ENCODE results near the gene A2ML1.
"Not testable (repeated sequence)": the region's sequence is repeated elsewhere in the genome, so short reads cannot be mapped to it uniquely, and the experiment has no call there.

Gene A2ML1

DNA sequence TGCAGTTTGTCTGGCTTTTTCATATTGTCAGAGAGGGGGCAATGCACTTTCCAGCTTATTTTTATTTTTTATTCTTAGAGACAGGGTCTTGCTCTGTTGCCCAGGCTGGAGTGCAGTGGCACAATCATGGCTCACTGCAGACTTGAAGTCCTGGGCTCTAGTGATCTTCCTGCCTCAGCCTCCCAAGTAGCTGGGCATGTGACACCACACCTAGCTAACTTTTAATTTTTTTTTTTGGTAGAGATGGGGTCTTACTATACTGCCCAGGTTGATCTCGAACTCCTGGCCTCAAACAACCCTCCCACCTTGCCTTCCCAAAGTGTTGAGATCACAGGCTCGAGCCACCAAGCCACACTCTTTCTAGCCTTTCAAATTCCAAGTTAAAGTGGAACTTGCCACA is 3.9 kb upstream of the A2ML1 start:
- no peak for DNase-seq

DNA sequence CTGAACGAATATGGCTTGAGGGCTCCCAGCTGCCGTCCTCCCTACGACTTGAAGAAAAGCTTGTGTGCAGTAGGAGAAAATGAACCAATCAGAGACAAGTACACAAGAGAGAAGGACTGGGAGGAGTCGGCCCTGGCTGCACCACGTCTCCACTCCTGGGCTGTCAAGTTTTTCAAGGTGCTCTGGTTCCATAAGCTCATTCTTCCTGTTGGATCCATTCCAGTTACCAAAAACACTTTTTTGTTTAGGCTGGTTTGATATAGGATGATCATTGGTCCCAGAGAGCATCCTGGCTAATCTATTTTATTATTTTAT is 2.8 kb upstream of the A2ML1 start:
- no peak for DNase-seq

DNA sequence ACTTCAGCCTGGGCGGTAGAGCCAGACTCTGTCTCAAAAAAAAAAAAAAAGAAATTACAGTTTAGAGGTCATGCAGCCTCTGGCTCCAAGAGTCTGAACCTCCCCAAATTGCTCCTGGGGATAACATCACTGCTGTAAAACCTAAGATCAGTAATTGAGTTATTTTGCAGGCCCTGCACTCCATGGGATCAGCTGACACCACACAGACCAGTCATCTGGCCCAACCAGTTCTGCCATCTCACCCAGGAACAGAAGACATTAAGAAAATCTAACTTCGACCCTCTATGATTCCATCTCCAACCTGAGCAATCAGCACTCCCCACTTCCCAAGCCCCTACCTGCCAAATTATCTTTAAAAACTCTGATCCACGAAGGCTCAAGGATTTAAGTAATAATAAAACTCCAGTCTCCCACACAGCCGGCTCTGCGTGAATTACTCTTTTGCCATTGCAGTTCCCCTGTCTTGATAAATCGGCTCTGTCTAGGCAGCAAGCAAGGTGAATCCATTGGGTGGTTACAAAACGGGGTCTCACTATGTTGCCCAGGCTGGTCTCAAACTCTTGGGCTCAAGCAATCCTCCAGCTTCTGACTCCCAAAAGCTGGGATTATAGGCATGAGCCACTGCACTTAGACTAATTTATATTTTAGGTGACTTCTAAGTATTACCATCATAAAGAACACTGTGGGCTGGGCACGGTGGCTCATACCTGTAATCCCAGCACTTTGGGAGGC is 1.6 kb upstream of the A2ML1 start:
- DNase-seq, result not testable (repeated sequence)

DNA sequence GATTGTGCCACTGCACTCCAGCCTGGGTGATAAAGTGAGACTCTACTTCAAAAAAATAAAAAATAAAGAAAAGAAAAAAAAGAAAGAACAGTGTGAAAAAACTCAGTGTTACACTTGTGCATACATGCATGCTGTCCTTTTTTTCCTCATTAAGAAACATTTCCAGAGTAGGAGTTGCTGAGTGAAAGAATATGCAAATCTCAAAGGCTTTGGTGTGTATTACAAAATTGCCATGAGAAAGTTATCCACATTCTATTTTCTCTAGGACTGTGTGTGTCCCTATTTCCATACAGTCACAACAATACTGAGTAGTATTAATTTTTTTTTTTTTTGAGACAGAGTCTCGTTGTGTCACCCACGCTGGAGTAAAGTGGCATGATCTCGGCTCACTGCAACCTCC is 830 bp upstream of the A2ML1 start:
- DNase-seq, result no peak

DNA sequence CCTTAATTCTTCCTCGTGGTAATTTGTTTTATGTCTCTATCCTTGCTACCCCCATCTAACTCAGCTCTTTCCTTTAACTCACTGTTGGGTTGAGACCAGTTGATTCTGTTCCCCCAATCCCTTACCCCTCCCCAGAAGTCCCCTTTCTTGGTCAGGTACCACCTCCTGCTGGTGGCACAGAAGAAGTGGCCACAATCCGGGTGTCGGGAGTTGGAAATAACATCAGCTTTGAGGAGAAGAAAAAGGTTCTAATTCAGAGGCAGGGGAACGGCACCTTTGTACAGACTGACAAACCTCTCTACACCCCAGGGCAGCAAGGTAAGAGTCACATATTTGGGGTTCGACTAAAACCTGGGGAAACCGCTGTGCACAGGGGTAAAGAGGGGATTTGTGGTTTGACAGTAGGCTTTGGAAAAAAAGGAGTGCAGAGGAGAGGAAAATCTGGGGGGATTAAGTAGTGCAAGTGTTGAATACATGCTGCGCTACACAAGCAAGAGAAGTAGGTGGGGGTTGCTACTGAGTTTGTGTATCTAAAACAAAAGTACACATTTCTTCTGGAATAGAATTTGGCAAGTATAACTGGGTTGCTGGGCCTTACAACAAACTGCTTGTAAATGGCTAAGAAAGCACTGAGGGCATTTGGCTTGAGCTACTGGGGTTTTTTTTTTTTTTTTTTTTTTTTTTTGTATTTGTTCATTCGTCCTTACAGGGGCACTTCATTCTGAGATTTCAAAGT is 1.3 kb downstream of the A2ML1 start:
- peak in 2 of 3 donors; percentile 16 to 22 for DNase-seq

DNA sequence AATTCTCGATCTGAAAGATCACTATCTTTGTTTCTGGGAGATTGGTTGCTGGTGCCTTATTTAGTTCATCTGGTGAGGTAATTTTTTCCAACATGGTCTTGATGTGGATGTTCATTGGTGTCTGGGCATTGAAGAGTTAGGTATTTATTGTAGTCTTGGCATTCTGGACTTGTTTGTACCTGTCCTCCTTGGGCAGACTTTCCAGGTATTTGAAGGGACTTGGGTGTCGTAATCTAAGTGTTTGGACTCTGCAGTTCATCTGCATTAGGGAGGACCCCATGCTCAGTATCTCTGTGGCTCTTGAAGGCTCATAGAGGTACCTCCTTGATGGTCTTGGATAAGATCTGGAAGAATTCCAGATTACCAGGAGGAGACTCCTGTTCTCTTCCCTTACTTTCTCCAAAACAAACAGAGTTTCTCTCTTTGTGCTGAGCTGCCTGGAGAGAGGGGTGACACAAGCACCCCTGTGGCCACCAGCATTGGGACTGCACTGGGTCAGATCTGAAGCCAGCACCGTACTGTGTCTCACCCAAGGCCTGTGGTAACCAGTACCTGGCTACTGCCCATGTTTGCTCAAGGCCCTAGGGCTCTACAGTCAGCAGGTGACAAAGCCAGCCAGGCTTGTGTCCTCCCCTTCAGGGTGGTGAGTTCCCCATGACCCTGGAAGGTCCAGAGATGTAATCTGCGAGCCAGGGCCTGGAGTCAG is 5.3 kb downstream of the A2ML1 start:
- no peak for DNase-seq

DNA sequence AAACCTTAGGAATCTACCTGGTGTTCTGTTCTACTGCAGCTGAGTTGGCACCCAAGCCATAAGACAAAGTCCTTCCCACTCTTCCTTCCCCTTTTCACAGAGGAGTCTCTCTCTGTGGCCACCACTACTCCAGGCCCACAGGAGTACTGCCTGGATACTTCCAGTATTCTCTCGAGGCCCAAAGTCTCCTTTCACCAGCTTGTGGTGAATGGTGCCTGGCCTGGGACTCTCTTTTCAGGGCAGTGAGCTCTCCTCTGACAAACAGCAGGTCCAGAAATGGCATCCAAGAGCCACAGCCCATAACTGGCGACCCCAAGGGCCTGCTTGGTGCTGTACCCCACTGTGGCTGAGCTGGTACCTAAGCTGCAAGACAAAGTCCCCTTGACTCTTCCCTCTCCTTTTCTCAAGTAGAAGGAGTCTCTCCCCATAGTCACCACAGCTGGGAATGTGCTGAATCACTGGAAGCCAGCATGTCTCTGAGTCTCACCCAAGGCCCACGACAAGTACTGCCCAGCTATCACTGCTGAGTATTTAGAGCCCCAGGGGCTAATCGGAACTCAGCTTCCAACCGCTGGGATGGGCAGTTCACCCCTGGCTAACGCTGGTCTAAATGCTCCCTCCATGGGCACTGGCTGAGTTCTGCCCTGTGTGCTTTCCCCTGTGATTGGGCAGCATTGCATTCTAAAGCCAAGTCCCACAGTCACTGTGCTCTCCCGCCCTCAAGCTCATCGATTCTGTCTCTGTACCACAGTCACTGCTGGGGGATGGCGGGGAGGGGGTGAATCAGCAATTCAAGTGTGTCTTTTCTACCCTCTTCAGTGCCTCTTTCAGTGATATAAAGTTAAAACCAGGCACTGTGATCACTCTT is 6.1 kb downstream of the A2ML1 start:
- peak; percentile 22 to 29 (median 28) for DNase-seq

DNA sequence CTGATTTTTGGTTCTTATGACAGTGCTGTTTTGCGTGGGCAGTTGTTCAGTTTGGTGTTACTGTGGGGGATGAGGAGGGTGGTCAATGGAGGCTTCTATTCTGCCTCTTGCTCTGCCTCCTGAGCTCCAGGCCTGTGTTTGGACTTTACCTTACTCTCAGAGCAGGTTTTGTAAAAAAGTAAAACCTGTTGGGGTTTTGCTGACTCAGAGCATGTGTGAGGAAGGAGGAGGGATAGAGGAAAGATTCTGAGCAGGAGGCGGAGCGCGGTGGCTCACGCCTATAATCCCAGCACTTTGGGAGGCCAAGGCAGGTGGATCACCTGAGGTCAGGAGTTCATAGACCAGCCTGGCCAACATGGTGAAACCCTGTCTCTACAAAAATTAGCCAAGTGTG is 6.7 kb downstream of the A2ML1 start:
- DNase-seq, result no peak

DNA sequence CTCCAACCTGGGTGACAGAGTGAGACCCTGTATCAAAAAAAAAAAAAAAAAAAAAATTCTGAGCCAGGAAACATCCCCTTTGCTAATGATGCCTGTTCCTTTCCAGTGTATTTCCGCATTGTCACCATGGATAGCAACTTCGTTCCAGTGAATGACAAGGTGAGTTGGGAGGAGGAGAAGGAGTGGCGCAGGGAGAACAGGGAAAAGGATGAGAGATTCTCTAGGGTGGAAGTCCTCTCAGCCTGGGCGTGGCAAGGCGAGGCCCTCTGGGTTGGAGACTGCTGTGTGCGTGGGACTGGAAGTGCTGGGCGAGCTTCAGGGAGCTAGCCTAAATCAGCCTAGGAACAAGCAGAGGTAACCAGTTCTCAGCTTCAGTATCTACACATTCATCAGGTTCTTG is 7.2 kb downstream of the A2ML1 start:
- no peak for DNase-seq

DNA sequence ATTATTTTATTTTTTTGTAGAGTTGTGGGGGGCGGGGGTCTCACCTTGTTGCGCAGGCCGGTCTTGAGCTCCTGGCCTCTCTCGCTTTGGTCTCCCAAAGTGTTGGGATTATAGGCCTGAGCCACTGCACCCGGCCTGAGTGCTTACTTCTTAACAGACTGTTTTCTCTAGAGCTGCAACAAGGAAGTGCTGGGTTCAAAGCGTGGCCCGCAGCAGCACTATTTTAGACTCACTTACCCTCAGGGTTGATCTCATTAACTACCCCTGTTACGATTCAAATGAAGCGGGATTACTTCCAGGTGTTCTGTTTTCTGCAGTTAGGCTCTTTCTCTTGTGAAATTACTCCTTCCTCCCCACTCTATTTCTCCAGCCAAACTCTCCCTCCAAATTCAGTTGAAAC is 8.7 kb downstream of the A2ML1 start:
- DNase-seq, result no peak

DNA sequence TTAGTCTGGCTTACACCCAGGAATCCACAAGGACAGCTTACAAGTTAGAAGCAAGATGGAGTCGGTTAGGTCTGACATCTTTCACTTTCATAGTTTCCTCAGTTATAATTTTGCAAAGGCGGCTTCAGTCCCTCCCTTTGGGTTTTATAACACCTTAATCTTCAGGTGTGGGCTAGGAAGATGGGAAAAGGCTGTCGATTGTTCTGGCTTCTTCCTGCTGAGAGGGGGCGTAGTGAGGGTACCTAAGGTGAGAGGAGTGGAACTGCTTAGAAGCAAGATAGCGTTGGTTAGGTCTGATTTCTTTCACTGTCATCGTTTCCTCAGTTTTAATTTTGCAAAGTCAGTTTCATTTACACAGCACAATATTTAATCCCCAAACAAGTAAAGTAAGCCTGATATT is 10.1 kb downstream of the A2ML1 start:
- DNase-seq, result no peak

DNA sequence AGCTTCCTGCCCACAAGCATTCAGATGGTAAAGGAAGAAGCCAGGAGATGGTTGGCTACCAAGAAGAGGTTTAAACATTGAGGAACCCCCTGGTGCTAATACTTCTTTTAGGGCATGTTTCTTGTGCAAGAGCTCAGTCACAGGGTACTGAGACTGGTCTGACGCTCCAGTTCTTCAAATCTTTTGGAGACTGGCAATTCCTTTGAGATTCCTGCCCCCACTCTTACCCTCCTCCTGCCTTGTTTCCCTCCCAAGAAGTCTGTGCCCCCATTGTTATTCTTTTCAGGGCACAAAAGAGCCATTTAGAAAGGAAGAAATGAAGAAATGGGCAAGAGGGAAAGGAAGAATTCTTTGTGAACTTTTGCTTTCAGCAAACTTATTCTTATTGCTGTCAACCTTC is 11.8 kb downstream of the A2ML1 start:
- peak in 2 of 3 donors; percentile 25 to 28 for DNase-seq

DNA sequence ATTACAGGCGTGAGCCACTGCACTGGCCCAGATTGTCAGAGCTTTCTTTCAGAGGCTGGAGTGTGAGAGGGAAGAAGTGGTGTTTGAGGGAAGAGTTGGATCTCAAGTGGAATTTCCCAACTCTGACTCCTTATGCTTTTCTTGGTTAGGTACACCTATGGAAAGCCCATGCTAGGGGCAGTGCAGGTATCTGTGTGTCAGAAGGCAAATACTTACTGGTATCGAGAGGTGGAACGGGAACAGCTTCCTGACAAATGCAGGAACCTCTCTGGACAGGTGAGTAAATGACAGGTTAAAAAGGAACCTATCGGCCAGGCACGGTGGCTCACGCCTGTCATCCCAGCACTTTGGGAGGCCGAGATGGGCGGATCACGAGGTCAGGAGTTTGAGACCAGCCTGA is 14.9 kb downstream of the A2ML1 start:
- DNase-seq, result no peak

DNA sequence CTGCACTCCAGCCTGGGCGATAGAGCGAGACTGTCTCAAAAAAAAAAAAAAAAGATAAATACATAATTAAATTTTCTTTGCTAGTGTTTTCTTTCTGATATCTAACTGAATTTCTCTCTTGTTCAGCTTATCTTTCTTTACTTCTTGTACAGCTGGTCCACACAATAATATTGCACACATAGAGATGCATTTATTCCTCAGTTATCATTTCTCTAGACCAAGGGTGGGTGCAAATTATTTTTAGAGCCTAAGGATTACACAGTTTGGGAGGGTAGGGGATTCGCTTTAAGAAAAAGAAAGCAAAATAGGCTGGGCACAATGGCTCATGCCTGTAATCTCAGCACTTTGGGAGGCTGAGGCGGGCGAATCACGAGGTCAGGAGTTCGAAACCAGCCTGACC is 17.9 kb downstream of the A2ML1 start:
- DNase-seq, result no peak

DNA sequence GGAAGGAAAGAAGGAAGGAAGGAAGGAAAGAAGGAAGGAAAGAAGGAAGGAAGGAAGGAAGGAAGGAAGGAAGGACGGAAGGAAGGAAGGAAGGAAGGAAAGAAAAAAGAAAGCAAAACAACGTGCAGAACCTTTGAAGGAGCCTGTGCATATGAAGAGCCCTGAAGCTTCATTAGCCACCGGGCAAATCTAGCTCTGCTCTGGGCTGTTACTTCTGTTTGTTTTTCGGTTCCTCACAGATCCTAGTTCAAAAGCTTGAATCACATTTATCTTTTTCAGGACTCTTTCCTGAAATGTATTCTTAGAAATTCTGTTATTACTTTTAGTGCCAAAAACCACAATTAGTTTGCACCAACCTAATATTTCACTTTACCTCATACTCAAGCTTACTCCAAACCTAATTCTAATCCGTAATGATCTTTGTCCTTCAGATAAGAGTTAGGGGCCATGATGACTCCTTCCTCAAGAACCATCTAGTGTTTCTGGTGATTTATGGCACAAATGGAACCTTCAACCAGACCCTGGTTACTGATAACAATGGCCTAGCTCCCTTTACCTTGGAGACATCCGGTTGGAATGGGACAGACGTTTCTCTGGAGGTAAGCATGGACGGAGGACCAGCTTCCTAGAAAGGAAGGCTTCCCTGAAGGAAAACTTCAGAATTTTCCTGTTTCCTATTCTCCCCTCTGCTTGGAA is 18.7 kb downstream of the A2ML1 start:
- no peak for DNase-seq

DNA sequence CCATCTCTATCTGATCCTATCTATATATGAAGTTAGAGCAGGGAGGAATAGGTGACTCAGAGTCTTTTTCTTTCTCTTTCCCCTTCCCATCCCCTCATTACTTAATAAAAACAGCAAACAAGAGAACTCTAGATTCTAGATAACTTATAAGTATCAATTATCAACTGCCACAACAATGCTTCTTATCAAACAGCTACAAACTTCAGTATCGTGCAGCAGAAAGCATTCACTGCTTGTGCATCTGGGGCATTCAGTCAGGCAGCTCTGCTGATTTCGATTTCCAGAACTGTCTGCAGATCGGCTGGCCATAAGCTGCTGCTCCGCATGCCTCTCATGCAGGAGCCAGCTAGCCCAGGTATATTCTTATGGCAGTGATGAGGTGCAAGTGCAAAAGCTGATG is 19.4 kb downstream of the A2ML1 start:
- no peak for DNase-seq

DNA sequence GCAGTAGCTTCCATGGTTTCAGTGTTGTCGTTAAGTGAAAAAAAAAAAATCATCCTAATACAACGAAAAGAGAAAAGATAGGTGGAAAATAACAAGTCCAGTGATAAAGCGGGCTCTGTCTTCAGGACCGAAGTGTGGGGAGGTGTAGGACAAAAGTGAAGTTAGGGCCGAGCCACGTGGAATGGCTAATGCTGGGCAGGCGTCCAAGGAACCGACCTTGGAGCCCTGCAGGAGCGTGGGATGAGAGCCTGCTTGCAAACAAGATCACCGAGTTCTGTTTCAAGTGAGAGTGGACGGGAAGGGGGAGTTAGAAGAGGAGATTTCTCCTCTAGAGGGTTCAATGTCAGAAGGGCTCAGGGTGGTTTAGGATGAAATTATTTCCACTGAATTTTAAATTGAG is 22.2 kb downstream of the A2ML1 start:
- DNase-seq, result no peak

DNA sequence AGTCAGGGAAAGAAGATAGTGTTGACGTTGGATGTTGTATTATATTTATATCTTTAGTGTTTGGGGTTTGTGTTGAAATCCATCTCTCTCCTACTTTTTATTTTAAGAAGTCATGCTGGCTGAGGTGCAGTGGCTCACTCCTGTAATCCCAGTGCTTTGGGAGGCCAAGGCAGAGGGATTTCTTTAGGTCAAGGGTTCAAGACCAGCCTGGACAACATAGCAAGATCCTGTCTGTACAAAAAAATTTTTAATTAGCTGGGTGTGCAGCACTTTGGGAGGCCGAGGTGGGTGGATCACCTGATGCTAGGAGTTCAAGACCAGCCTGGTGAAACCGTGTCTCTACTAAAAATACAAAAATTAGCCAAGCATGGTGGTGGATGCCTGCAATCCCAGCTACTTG is 23.9 kb downstream of the A2ML1 start:
- DNase-seq, result no peak

DNA sequence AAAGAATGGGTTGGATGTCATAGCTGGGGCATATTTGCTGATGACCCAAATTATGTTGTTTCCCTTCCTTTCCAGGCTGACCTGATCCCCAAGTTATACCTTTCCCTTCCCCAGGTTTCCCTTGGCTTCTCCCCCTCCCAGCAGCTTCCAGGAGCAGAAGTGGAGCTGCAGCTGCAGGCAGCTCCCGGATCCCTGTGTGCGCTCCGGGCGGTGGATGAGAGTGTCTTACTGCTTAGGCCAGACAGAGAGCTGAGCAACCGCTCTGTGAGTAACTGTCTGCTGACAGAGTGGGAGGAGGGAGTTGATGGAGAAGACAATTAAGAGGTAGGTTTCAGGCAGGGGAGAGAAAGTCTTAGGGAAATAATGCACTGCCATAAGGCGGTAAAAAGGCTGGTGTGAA is 25.0 kb downstream of the A2ML1 start:
- DNase-seq, result no peak

DNA sequence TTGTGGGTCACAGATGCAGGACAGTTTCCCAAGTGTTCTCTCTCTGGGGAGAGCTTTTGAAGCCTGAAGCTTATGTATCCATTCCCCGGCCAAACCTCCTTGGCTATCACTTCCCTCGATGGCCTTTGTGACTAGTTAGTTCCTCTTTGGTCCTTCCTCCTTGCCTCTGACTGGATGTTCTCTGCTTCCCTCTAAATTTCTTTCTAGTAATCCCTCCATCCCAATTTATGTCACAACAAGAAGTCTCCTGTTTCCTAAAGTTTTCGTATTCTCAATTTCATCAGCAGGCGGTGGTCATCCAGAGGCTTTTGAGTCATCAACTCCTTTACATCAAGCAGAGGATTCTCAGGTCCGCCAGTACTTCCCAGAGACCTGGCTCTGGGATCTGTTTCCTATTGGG is 27.5 kb downstream of the A2ML1 start:
- DNase-seq, result peak; percentile 68 to 74 (median 74)

DNA sequence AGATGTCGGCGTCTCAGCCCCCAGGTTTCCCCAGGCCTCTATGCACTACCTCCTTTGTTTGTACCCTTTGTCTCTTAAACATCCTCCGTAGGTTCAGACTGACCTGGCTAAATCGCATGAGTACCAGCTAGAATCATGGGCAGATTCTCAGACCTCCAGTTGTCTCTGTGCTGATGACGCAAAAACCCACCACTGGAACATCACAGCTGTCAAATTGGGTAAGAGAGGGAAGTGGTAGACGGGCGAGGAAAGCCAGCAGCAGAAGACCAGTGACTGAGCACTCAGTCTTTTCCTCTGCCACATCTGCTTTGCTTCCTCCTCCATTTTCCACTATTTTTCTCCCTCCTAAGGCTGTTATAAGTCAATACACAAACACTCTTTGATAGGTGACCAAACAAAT is 29.7 kb downstream of the A2ML1 start:
- DNase-seq, result peak; percentile 38 to 47 (median 39)

DNA sequence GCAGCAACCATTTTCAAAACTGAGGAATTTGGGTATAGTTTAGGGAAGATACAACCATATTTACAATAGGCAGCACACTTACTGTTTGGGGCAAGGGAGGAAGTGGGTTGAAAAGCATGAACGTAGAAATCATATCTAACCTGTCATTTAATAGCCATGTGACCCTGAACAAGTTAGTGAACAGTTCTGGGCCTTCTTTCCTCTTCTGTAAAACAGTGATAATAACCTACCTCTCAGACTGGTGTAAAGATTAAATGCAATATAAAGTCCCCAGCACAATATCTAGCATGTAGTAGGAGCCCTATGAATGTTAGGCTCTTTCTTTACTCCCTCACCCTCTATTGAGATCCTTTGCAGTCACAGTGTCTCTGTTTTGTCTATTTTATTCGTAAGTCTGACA is 33.5 kb downstream of the A2ML1 start:
- DNase-seq, result no peak

DNA sequence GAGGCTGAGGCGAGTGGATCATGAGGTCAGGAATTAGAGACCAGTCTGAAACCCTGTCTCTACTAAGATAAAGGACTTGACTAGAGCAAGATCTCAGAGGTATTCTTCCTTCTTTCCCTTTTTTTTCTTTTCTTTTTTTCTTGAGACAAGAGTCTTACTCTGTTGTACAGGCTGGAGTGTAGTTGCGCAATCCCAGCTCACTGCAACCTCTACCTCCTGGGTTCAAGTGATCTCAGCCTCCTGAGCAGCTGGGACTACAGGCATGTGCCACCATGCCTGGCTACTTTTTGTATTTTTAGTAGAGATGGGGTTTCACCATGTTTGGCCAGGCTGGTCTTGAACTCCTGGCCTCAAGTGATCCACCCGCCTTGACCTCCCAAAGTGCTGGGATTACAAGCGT is 37.0 kb downstream of the A2ML1 start:
- DNase-seq, result not testable (repeated sequence)
